A549 (cell line): ENCODE results near the gene NRSN2. TPM values are rescaled to one million over a fixed set of nuclear protein-coding genes. Genes with fewer than 3 reads are reported as not detected.

Experiments used
- ATAC-seq, 2 experiments: fragments of 200-7000 bp in 1 of 2; fragments of >200 bp in 1 of 2; cut with Nextera tagmentation in 1 of 2; cut with Tn5 transposase in 1 of 2; 3 replicates each; pipeline versions ENCODE4 v1.8.0 to v1.9.1; 2018 to 2020; ENCODE audit warnings: mild to moderate bottlenecking in 1 of 2, moderate library complexity in 1 of 2
- CTCF ChIA-PET: fragments of 300-600 bp; sonication (Branson Sonifier 250); formaldehyde crosslinking; extraction: SDS; loops from one replicate; lab custom pipeline; 2021; ENCODE audit warnings: antibody characterized with exemption, inconsistent platforms; lab: Yijun Ruan, JAX
- POLR2A ChIA-PET: fragments of 350-600 bp; formaldehyde crosslinking; extraction: SDS; loops from one replicate; lab custom pipeline; 2021; ENCODE audit warnings: antibody characterized with exemption, inconsistent platforms; lab: Yijun Ruan, JAX
- DNase-seq, 2 experiments: peaks; one replicate each; pipeline versions ENCODE4 v3.0.0 to v3.0.0-alpha.2; 2011 to 2016; ENCODE audit warnings: low read depth in 1 of 2, low spot score in 1 of 2
- FAIRE-seq: peaks from 2 replicates; lab custom pipeline; 2011; peaks lifted over from hg19 to GRCh38; lab: Jason Lieb, UNC
- H3K27ac ChIP-seq, 2 experiments: fragments of >200 bp; sonication (Bioruptor Twin); formaldehyde crosslinking; 3 replicates each; pipeline ENCODE4 v1.5.1; 2016 to 2017
- H3K4me1 ChIP-seq: fragments of >200 bp; sonication (Bioruptor Twin); formaldehyde crosslinking; 3 replicates; pipeline ENCODE4 v1.6.1; 2016
- H3K4me2 ChIP-seq: fragments of >200 bp; sonication (Bioruptor Twin); formaldehyde crosslinking; 3 replicates; pipeline ENCODE4 v1.6.1; 2016
- H3K4me3 ChIP-seq: fragments of >200 bp; sonication (Bioruptor Twin); formaldehyde crosslinking; 3 replicates; pipeline ENCODE4 v1.5.1; 2016
- H3K9me3 ChIP-seq: fragments of >200 bp; sonication (Bioruptor Twin); formaldehyde crosslinking; 3 replicates; pipeline ENCODE4 v1.6.1; 2016
- ATOH8 ChIP-seq: fragments of 250-450 bp; sonication (Bioruptor Pico); IDR thresholded peaks from 2 replicates; pipeline ENCODE4 v1.5.0; 2020; ENCODE audit warnings: low read depth, mild to moderate bottlenecking, moderate library complexity
- BCL3 ChIP-seq: fragments of >200 bp; sonication (Bioruptor Twin); formaldehyde crosslinking; IDR thresholded peaks from 3 replicates; pipeline ENCODE4 v1.6.1; 2016
- BHLHE40 ChIP-seq: IDR thresholded peaks from 2 replicates; pipeline ENCODE4 v1.6.1; 2012; ENCODE audit warnings: low read depth, low read length, inconsistent platforms
- CBX2 ChIP-seq: fragments of 200-600 bp; sonication (generic); IDR thresholded peaks from 2 replicates; pipeline ENCODE4 v1.6.1; 2016; ENCODE audit warnings: low read depth, mild to moderate bottlenecking, borderline replicate concordance
- CHD2 ChIP-seq: fragments of 150-350 bp; IDR thresholded peaks from 2 replicates; pipeline ENCODE4 v1.6.1; 2014; ENCODE audit warnings: low read length; ENCODE audit not compliant: partially characterized antibody
- CHD4 ChIP-seq: fragments of 200-600 bp; sonication (generic); IDR thresholded peaks from 2 replicates; pipeline ENCODE4 v1.6.1; 2016; ENCODE audit warnings: antibody characterized with exemption, mild to moderate bottlenecking, borderline replicate concordance
- EHF ChIP-seq: fragments of 250-450 bp; sonication (Bioruptor Pico); IDR thresholded peaks from 2 replicates; pipeline ENCODE4 v1.5.0; 2020; ENCODE audit warnings: mild to moderate bottlenecking
- ELK1 ChIP-seq: fragments of 150-350 bp; IDR thresholded peaks from 2 replicates; pipeline ENCODE4 v1.6.1; 2014; ENCODE audit warnings: low read depth, mild to moderate bottlenecking, low read length
- EP300 ChIP-seq, 2 experiments: fragments of >200 bp; sonication (Bioruptor Twin); formaldehyde crosslinking; IDR thresholded peaks; 2 replicates in 1 of 2; 3 replicates in 1 of 2; pipeline ENCODE4 v1.6.1; 2016 to 2017
- FOSB ChIP-seq: fragments of 250-450 bp; sonication (Bioruptor Pico); IDR thresholded peaks from 2 replicates; pipeline ENCODE4 v1.5.0; 2020; ENCODE audit warnings: mild to moderate bottlenecking, moderate library complexity
- GATA3 ChIP-seq: IDR thresholded peaks from 2 replicates; pipeline ENCODE4 v1.6.1; 2012; ENCODE audit warnings: borderline replicate concordance
- HOXA7 ChIP-seq: fragments of 250-450 bp; sonication (Bioruptor Pico); IDR thresholded peaks from 2 replicates; pipeline ENCODE4 v1.5.0; 2020; ENCODE audit warnings: mild to moderate bottlenecking, moderate library complexity
- HOXB13 ChIP-seq: fragments of 250-450 bp; sonication (Bioruptor Pico); IDR thresholded peaks from 2 replicates; pipeline ENCODE4 v1.5.0; 2020; ENCODE audit warnings: low read depth, mild to moderate bottlenecking, moderate library complexity
- HOXB5 ChIP-seq: fragments of 250-450 bp; sonication (Bioruptor Pico); IDR thresholded peaks from 2 replicates; pipeline ENCODE4 v1.5.0; 2020; ENCODE audit warnings: mild to moderate bottlenecking, moderate library complexity
- JUNB ChIP-seq: fragments of >200 bp; sonication (Bioruptor Twin); formaldehyde crosslinking; IDR thresholded peaks from 2 replicates; pipeline ENCODE4 v1.6.1; 2016
- NFE2L2 ChIP-seq: fragments of 150-350 bp; conservative IDR thresholded peaks from 2 replicates; pipeline ENCODE4 v1.6.1; 2014; ENCODE audit warnings: low read length
- NPAS2 ChIP-seq: fragments of 250-450 bp; sonication (Bioruptor Pico); IDR thresholded peaks from 2 replicates; pipeline ENCODE4 v1.8.0; 2022; ENCODE audit warnings: mild to moderate bottlenecking, moderate library complexity, borderline replicate concordance
- NR3C1 ChIP-seq: fragments of >200 bp; sonication (Bioruptor Twin); formaldehyde crosslinking; IDR thresholded peaks from 3 replicates; pipeline ENCODE4 v1.6.1; 2017
- PBX3 ChIP-seq: IDR thresholded peaks from 2 replicates; pipeline ENCODE4 v1.6.1; 2012
- POLR2AphosphoS2 ChIP-seq: conservative IDR thresholded peaks from 2 replicates; pipeline ENCODE4 v1.6.1; 2012; ENCODE audit warnings: low read length, improper control_type of control experiment, inconsistent platforms
- RARB ChIP-seq: fragments of 250-450 bp; sonication (Bioruptor Pico); IDR thresholded peaks from 2 replicates; pipeline ENCODE4 v1.8.0; 2021; ENCODE audit warnings: mild to moderate bottlenecking, moderate library complexity
- RCOR1 ChIP-seq: fragments of 150-350 bp; IDR thresholded peaks from 2 replicates; pipeline ENCODE4 v1.6.1; 2014; ENCODE audit warnings: antibody characterized with exemption, low read length, low read depth
- RFX5 ChIP-seq: fragments of 450-650 bp; IDR thresholded peaks from 2 replicates; pipeline ENCODE4 v1.7.1; 2014; ENCODE audit warnings: antibody characterized with exemption, mild to moderate bottlenecking, moderate library complexity
- SMC3 ChIP-seq: fragments of >200 bp; sonication (Bioruptor Twin); formaldehyde crosslinking; IDR thresholded peaks from 3 replicates; pipeline ENCODE4 v1.6.1; 2018; ENCODE audit warnings: inconsistent platforms
- USF2 ChIP-seq: fragments of 450-650 bp; IDR thresholded peaks from 2 replicates; pipeline ENCODE4 v1.6.1; 2014; ENCODE audit warnings: antibody characterized with exemption
- ZC3H11A ChIP-seq: fragments of 450-650 bp; IDR thresholded peaks from 2 replicates; pipeline ENCODE4 v1.6.1; 2014; ENCODE audit warnings: antibody characterized with exemption, mild to moderate bottlenecking
- ZNF302 ChIP-seq: fragments of 250-450 bp; sonication (Bioruptor Pico); IDR thresholded peaks from 2 replicates; pipeline ENCODE4 v1.9.0; 2021; ENCODE audit warnings: inconsistent platforms, mild to moderate bottlenecking, moderate library complexity
- ZSCAN20 ChIP-seq: fragments of 250-450 bp; sonication (Bioruptor Pico); IDR thresholded peaks from 2 replicates; pipeline ENCODE4 v1.8.0; 2022; ENCODE audit warnings: mild to moderate bottlenecking, moderate library complexity
- WGBS: methylation state at CpG from one replicate; pipeline ENCODE4 v1.1.6; 2017; ENCODE audit errors: missing lambda C conversion rate; 5-methylcytosine and 5-hydroxymethylcytosine counted together
- polyA plus RNA-seq, 4 experiments: library from polyadenylated mRNA; depleted of rRNA in 3 of 4; stranded (reverse); fragments of >200 nt; fragmentation: RNase III in 1 of 4; extraction: RNeasy Plus Mini Kit Qiagen cat#74134 plus additional on column Dnase treatment in 1 of 4; gene quantifications; 2 replicates in 3 of 4; 3 replicates in 1 of 4; pipeline ENCODE4 v1.2.3, GENCODE V29; 2011 to 2017

NRSN2 gene
- polyA plus RNA-seq, 2 of the 4 experiments (the other 2 are of a cell fraction) = 47.5 to 74.8 TPM

- CTCF ChIA-PET = interaction anchor here (0.5 to 50.3 kb wide), 9 partner anchors 11 to 289 kb away, joined by 3 to 1229 read pairs (median 29); partner anchors contain the start of gene TRIB3
- Histone ChIP-seq H3K27ac (peak overlapping the region; percentile 71 to 81; a peak in 5 of 6 replicates), H3K4me2 (no peak overlapping the region), H3K4me1 (peaks cover 36% of the 10 kb centered on the region; the same call in 2 of the 3 replicates), H3K4me3 (no peak overlapping the region), H3K9me3 (no peaks in the 10 kb centered on the region)
- DNase-seq = no peak
- POLR2A ChIA-PET = interaction anchor here (0.6 kb wide), 1 partner anchor 23 kb away, joined by 3 read pairs; no protein-coding TSS in a partner anchor
- 91% methylated on average over 10 of the region's 10 CpGs for WGBS
- no peak for FAIRE-seq
- TF ChIP-seq RARB (CRISPR knock-in tag) = no peak
- no peak for TF ChIP-seq ELK1
- TF ChIP-seq RCOR1 = no peak
- TF ChIP-seq FOSB = no peak
- TF ChIP-seq ZC3H11A = no peak
- no peak for TF ChIP-seq HOXB5 (CRISPR knock-in tag)
- TF ChIP-seq ATOH8 = no peak
- TF ChIP-seq SMC3 = no peak
- TF ChIP-seq NR3C1 = no peak
- TF ChIP-seq POLR2AphosphoS2 = no peak
- no peak for TF ChIP-seq RFX5
- TF ChIP-seq CHD2 = no peak
- ATAC-seq = no peak
Measured at GRCh38 chr20:356745-357144, 9.8 kb downstream of the NRSN2 start.

GRCh38 chr20:358891-359555 lies 12.1 kb downstream of the NRSN2 start:
- peak; percentile 7 for FAIRE-seq
- Histone ChIP-seq H3K4me1 (peaks cover 58% of the 10 kb centered on the region), H3K4me2 (peak overlapping the region; percentile 0; the same call in 1 of the 3 replicates), H3K9me3 (no peaks in the 10 kb centered on the region), H3K27ac (peak overlapping the region; percentile 94 to 98), H3K4me3 (no peak overlapping the region)
- 86% methylated on average over 4 of the region's 4 CpGs for WGBS
- ATAC-seq = no peak
- ChIA-PET POLR2A (interaction anchor here (0.7 kb wide), 1 partner anchor 127 kb away, joined by 5 read pairs; no protein-coding TSS in a partner anchor), CTCF (interaction anchor here (1.0 to 50.3 kb wide), 5 partner anchors 11 to 120 kb away, joined by 3 to 1229 read pairs (median 4); partner anchors contain the start of gene TRIB3)
- DNase-seq = no peak
- TF ChIP-seq NFE2L2 (no peak), USF2 (no peak), HOXB13 (CRISPR knock-in tag) (no peak), SMC3 (no peak), CHD4 (no peak), BCL3 (no peak)

GRCh38 chr20:361561-361960 lies 14.7 kb downstream of the NRSN2 start:
- ChIA-PET POLR2A (interaction anchor here (0.6 to 7.1 kb wide), 7 partner anchors 14 to 101 kb away, joined by 4 to 147 read pairs (median 15); partner anchors contain the start of genes NRSN2, RBCK1, TBC1D20 and TRIB3), CTCF (interaction anchor here (1.0 to 50.3 kb wide), 20 partner anchors 9 to 378 kb away, joined by 3 to 1229 read pairs (median 10); partner anchors contain the start of gene TRIB3)
- Histone ChIP-seq H3K4me2 (no peak overlapping the region), H3K4me1 (peaks cover 76% of the 10 kb centered on the region), H3K4me3 (no peak overlapping the region), H3K27ac (peak overlapping the region; percentile 94 to 98), H3K9me3 (no peaks in the 10 kb centered on the region)
- 97% methylated on average over 8 of the region's 8 CpGs for WGBS
- ATAC-seq (no peak), FAIRE-seq (no peak), DNase-seq (no peak)
- no peak for TF ChIP-seq PBX3
- TF ChIP-seq CHD4 = no peak
- no peak for TF ChIP-seq EHF (CRISPR knock-in tag)
- no peak for TF ChIP-seq BHLHE40
- TF ChIP-seq ZSCAN20 (CRISPR knock-in tag) = no peak
- TF ChIP-seq EP300 (IDR thresholded peaks at IDR 0.05) = no peak
- TF ChIP-seq USF2 = no peak
- no peak for TF ChIP-seq HOXB13 (CRISPR knock-in tag)
- no peak for TF ChIP-seq ZNF302 (CRISPR knock-in tag)
- no peak for TF ChIP-seq NPAS2 (CRISPR knock-in tag)
- TF ChIP-seq FOSB = no peak
- TF ChIP-seq JUNB = no peak
- TF ChIP-seq GATA3 = no peak
- TF ChIP-seq CHD2 = no peak
- TF ChIP-seq HOXA7 (CRISPR knock-in tag) = no peak
- no peak for TF ChIP-seq CBX2
